B cell (primary cell): ENCODE measurements around the gene UGT1A9. TPM values are rescaled to one million over a fixed set of nuclear protein-coding genes. Genes with fewer than 3 reads are reported as not detected.

Experiments
- ATAC-seq: fragments of 200-7000 bp; cut with Tn5 transposase; one replicate; pipeline ENCODE4 v1.10.0; 2021; ENCODE audit warnings: low read depth, mild to moderate bottlenecking, moderate number of reproducible peaks, moderate library complexity
- CTCF ChIA-PET: fragments of 350-600 bp; sonication (Branson Sonifier 250); formaldehyde crosslinking; loops from one replicate; lab custom pipeline; 2021; ENCODE audit warnings: antibody characterized with exemption, inconsistent platforms; lab: Charles Lee
- POLR2A ChIA-PET: fragments of 350-600 bp; sonication (Branson Sonifier 250); formaldehyde crosslinking; loops from one replicate; lab custom pipeline; 2021; ENCODE audit warnings: antibody characterized with exemption; lab: Charles Lee
- DNase-seq: peaks from one replicate; pipeline ENCODE4 v3.0.0; 2013
- H2AFZ ChIP-seq: 2 replicates; pipeline ENCODE4 v1.6.1; 2012; ENCODE audit warnings: mild to moderate bottlenecking, low read depth, low read length; ENCODE audit not compliant: insufficient read depth, poor library complexity, severe bottlenecking
- H3K27ac ChIP-seq, 2 donors: 1 replicate in 1 of 2; 2 replicates in 1 of 2; pipeline ENCODE4 v1.5.1; 2012 to 2013; ENCODE audit warnings: low read length in 2 of 2, mild to moderate bottlenecking in 2 of 2, moderate library complexity in 1 of 2
- H3K27me3 ChIP-seq, 4 experiments: fragments of 200-600 bp in 1 of 4; sonication (generic) in 1 of 4; replicated peaks in 1 of 4; 1 replicate in 2 of 4; 2 replicates in 2 of 4; pipeline versions ENCODE4 v1.6.1 to v1.7.0; 2013 to 2016; ENCODE audit warnings: low read length in 3 of 4, mild to moderate bottlenecking in 2 of 4, mixed read lengths in 1 of 4, moderate library complexity in 1 of 4; ENCODE audit not compliant: insufficient read depth in 4 of 4, control insufficient read depth in 3 of 4; ENCODE audit errors: control extremely low read depth in 1 of 4
- H3K36me3 ChIP-seq, 2 experiments: replicated peaks in 1 of 2; 1 replicate in 1 of 2; 2 replicates in 1 of 2; pipeline versions ENCODE4 v1.6.1 to v1.7.1; 2013; ENCODE audit warnings: low read length in 1 of 2; ENCODE audit not compliant: insufficient read depth in 2 of 2, control insufficient read depth in 1 of 2; ENCODE audit errors: control extremely low read depth in 1 of 2, extremely low read depth in 1 of 2
- H3K4me1 ChIP-seq, 2 donors: fragments of 200-600 bp in 1 of 2; sonication (generic) in 1 of 2; 1 replicate in 1 of 2; 2 replicates in 1 of 2; pipeline versions ENCODE4 v1.5.1 to v1.6.1; 2013 to 2017; ENCODE audit warnings: low read length in 2 of 2; ENCODE audit not compliant: control insufficient read depth in 2 of 2, insufficient read depth in 2 of 2
- H3K4me2 ChIP-seq: replicated peaks from 2 replicates; pipeline ENCODE3; 2012; ENCODE audit warnings: mild to moderate bottlenecking, low read depth, low read length; ENCODE audit not compliant: poor library complexity, severe bottlenecking
- H3K4me3 ChIP-seq, 5 experiments: fragments of 200-600 bp in 1 of 5; sonication (generic) in 1 of 5; 1 replicate in 3 of 5; 2 replicates in 2 of 5; pipeline versions ENCODE4 v1.5.1 to v1.7.0; 2011 to 2016; ENCODE audit warnings: low read length in 4 of 5, mild to moderate bottlenecking in 4 of 5, low read depth in 2 of 5, control low read depth in 1 of 5, moderate library complexity in 1 of 5; ENCODE audit not compliant: insufficient read depth in 1 of 5; ENCODE audit errors: control extremely low read depth in 1 of 5, extremely low read depth in 1 of 5
- H3K79me2 ChIP-seq: fragments of 200-600 bp; sonication (generic); one replicate; pipeline ENCODE4 v1.6.0; 2016; ENCODE audit warnings: low read length; ENCODE audit not compliant: control insufficient read depth, insufficient read depth
- H3K9ac ChIP-seq: fragments of 200-600 bp; sonication (generic); 2 replicates; pipeline ENCODE4 v1.6.1; 2017; ENCODE audit warnings: mild to moderate bottlenecking, low read length, moderate library complexity
- H3K9me3 ChIP-seq, 3 donors: one replicate each; pipeline versions ENCODE4 v1.6.1 to v1.7.1; 2013; ENCODE audit warnings: low read length in 2 of 3; ENCODE audit not compliant: control insufficient read depth in 2 of 3, insufficient read depth in 1 of 3; ENCODE audit errors: control extremely low read depth in 1 of 3
- H4K20me1 ChIP-seq: 2 replicates; pipeline ENCODE4 v1.6.0; 2012; ENCODE audit warnings: mild to moderate bottlenecking, low read length; ENCODE audit not compliant: insufficient read depth, control insufficient read depth, poor library complexity, severe bottlenecking
- H3K27ac Mint-ChIP-seq: one replicate; pipeline ENCODE4 v1.8.0; 2021; ENCODE audit warnings: mixed read lengths
- H3K27me3 Mint-ChIP-seq: one replicate; pipeline ENCODE4 v1.8.0; 2021; ENCODE audit warnings: mixed read lengths
- H3K4me1 Mint-ChIP-seq: one replicate; pipeline ENCODE4 v1.8.0; 2021; ENCODE audit warnings: mixed read lengths
- H3K4me3 Mint-ChIP-seq: one replicate; pipeline ENCODE4 v1.8.0; 2021; ENCODE audit warnings: mixed read lengths
- H3K9me3 Mint-ChIP-seq: one replicate; pipeline ENCODE4 v1.8.0; 2022; ENCODE audit warnings: mixed read lengths; ENCODE audit not compliant: insufficient read depth
- CTCF ChIP-seq: fragments of 200-600 bp; IDR thresholded peaks from one replicate; pipeline ENCODE4 v1.8.0; 2022; ENCODE audit warnings: antibody characterized with exemption, mild to moderate bottlenecking
- EZH2 ChIP-seq: IDR thresholded peaks from 2 replicates; pipeline ENCODE4 v1.6.1; 2012; ENCODE audit warnings: borderline replicate concordance, low read depth, mild to moderate bottlenecking, moderate library complexity, low read length; ENCODE audit not compliant: insufficient read depth, poor library complexity, severe bottlenecking
- WGBS: methylation state at CpG from one replicate; pipeline ENCODE4 v1.1.5; 2013; ENCODE audit warnings: missing lambda C conversion rate; ENCODE audit not compliant: insufficient coverage; 5-methylcytosine and 5-hydroxymethylcytosine counted together
- intact Hi-C: fragments of 100-400 bp; cut with micrococcal nuclease; formaldehyde crosslinking; loops from one replicate; pipeline ENCODE4 v1.10.0; 2022
- polyA plus RNA-seq: library from polyadenylated mRNA; depleted of rRNA; stranded (reverse); fragments of >200 nt; gene quantifications from 2 replicates; pipeline ENCODE4 v1.2.3, GENCODE V29; 2012
- total RNA-seq, 2 donors: library from RNA; stranded (reverse); fragments of 120-200 nt in 1 of 2; gene quantifications; 1 replicate in 1 of 2; 2 replicates in 1 of 2; pipeline versions ENCODE4 v1.2.3 to v1.2.4, GENCODE V29; 2013 to 2022

The UGT1A9 gene
- total and polyA plus RNA-seq, 2 donors (not counting 1 experiment from before 2014, with no cell fraction given) = not detected

- no peaks in the 10 kb centered on the region for H3K4me1 Mint-ChIP-seq
- Histone ChIP-seq H4K20me1 (no peaks in the 10 kb centered on the region), H3K79me2 (no peaks in the 10 kb centered on the region), H3K27me3 (peaks cover 0 to 4% (median 0%) of the 10 kb centered on the region in 4 experiments), H3K4me2 (no peak overlapping the region), H3K4me1 (no peaks in the 10 kb centered on the region), H3K36me3 (no peaks in the 10 kb centered on the region), H3K9ac (no peak overlapping the region), H3K9me3 (no peaks in the 10 kb centered on the region), H3K27ac (no peak overlapping the region), H2AFZ (no peak overlapping the region), H3K4me3 (no peak overlapping the region)
- TF ChIP-seq EZH2 = no peak
- no peak for TF ChIP-seq CTCF
- ChIA-PET CTCF (interaction anchor here (0.8 kb wide), 1 partner anchor 17 kb away, joined by 3 read pairs; no protein-coding TSS in a partner anchor), POLR2A (no interaction called here)
- ATAC-seq = no peak
- 11% methylated on average over 2 of the region's 3 CpGs for WGBS
- peaks cover 15% of the 10 kb centered on the region for H3K27me3 Mint-ChIP-seq
- DNase-seq = no peak
- intact Hi-C loops = no loop called here
- no peak overlapping the region for H3K27ac Mint-ChIP-seq
- no peaks in the 10 kb centered on the region for H3K9me3 Mint-ChIP-seq
- H3K4me3 Mint-ChIP-seq = no peak overlapping the region
Observed at GRCh38 chr2:233689501-233689900, 17.8 kb downstream of the UGT1A9 start.

- Mint-ChIP-seq H3K9me3 (no peaks in the 10 kb centered on the region), H3K4me3 (no peak overlapping the region), H3K27me3 (peaks cover 15% of the 10 kb centered on the region), H3K27ac (no peak overlapping the region), H3K4me1 (no peaks in the 10 kb centered on the region)
- ChIA-PET POLR2A (no interaction called here), CTCF (no interaction called here)
- Histone ChIP-seq H3K4me1 (no peaks in the 10 kb centered on the region), H3K27me3 (peaks cover 0 to 4% (median 0%) of the 10 kb centered on the region in 4 experiments), H3K36me3 (no peaks in the 10 kb centered on the region), H3K9ac (no peak overlapping the region), H3K79me2 (no peaks in the 10 kb centered on the region), H3K27ac (no peak overlapping the region), H3K4me3 (no peak overlapping the region), H4K20me1 (no peaks in the 10 kb centered on the region), H2AFZ (no peak overlapping the region), H3K4me2 (no peak overlapping the region), H3K9me3 (no peaks in the 10 kb centered on the region)
- TF ChIP-seq CTCF (no peak), EZH2 (no peak)
- intact Hi-C loops = no loop called here
- no peak for ATAC-seq
- DNase-seq = no peak
- WGBS = 92% methylated on average over 3 of the region's 4 CpGs
Observed at GRCh38 chr2:233690444-233690843, 18.7 kb downstream of the UGT1A9 start.
